Loucy (cell line): ENCODE measurements around the gene NBEA.

ENCODE experiments used
- CTCF ChIP-seq: fragments of 200-600 bp; sonication (generic); conservative IDR thresholded peaks from 2 replicates; pipeline ENCODE4 v1.5.1; 2014; ENCODE audit warnings: mild to moderate bottlenecking, antibody characterized with exemption, low read length
- EZH2phosphoT487 ChIP-seq: fragments of 200-600 bp; IDR thresholded peaks from 2 replicates; pipeline ENCODE4 v1.6.1; 2018; ENCODE audit warnings: antibody characterized with exemption, mild to moderate bottlenecking, moderate library complexity, borderline replicate concordance

GRCh38 chr13:34951528-34951927 lies 9.5 kb downstream of the NBEA start:
- no peak for TF ChIP-seq CTCF
- TF ChIP-seq EZH2phosphoT487 = no peak
